ENCODE measurements around the gene GUCD1.

Gene GUCD1

DNA sequence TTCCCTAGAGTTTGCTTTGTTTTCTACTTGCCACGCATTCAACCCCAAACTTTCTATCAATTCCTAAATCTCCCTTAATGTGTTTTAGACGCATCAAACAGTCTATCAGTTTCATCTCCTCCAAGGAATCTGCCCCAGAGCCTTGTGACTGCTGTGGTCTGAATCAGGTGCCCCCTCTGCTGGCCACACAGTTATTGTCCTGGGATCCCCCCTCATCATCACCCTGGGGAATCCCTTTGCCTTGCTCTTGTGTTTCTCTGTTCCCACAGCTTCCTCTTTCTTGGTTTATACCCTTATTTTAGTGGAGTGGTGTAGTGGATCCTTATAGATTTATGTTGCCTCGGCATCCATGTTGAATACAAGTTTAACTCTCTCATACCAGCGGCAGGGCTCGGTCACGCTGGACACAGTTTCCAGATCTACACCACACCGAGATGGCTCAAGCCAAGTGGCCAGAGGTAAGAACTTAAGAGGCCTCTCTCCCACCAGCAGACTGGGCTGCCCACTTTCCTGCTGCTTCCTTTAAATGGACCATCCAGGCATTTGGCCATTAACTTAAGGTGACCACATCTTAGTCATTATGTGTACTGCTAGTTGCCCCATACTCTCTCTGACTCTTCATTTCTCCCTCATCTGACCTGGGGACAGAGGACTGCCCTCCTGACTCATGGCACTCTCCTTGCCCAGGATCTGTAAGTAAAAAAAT, 51.6 kb downstream of the GUCD1 start:
- peak; percentile 88 for DNase-seq (ENCODE audit: low spot score)

DNA sequence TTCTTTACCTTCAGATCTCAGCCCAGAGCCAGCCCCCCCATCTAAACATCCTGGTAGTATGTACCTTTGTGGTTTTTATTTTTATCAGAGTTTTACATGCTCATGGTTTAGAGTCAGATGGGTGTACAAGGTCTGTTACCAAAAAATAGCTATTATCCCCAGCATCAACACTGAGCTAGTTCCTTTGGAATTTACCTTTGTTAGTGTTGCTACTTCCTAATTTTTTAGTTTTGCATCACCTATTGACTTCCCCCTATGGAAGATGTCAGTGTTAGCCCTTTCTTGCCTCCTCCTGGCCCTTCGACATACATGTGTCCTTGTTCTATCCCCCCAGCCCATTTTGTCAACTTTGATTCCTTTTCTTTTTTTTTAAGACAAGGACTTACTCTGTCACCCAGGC, 52.4 kb downstream of the GUCD1 start:
- no peak for DNase-seq (ENCODE audit: low spot score)

DNA sequence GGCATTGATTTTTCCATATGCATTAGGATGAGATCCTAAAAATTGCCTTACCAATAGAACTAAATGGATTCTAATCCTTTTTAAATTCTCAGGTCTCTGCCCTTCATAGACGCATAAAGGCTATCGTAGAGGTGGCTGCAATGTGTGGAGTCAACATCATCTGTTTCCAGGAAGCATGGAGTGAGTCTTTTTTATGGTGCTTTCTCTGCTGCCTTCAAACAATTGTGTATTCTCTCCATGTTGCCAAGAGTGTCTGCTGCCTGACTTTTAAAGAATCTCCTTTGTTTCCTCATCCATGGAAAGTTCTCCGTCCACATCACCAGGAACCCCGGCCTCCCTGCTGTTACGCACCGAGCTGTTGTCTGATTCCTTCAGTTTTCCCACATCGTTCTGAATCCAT, 52.9 kb downstream of the GUCD1 start:
- DNase-seq (ENCODE audit: low spot score): no peak

DNA sequence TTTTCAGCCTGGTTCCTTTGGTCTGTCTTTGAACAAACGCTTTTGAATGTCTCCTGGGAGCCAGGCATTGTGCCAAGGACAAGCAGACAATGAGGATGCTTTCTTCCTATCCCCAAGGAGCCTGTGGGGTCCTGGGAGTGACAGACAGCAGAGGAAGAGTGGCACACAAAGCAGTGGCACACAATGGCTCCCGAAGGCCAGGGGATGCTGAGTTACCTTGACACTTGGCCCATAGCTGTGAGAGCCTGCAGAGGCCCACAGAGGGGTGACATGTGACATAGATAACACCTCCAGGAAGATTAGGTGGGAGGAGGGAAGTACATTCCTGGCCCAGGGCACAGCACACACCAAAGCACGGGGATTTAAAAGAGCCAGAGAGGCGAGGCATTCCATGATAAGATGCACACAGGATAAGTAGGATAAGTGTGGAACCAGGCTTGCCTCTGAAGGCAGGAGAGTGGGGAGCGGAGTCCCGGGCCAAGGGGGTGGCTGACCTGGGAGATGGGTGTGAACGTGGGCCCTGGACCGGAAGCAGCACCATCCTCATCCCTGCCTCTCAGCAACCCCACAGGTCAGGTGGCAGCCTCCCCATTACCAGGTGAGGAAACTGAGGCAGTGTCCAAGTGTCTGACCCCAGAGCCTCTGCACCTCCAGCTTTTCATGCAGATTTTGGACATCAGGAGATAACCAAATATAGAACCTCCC, 53.5 kb downstream of the GUCD1 start:
- no peak for DNase-seq (ENCODE audit: low spot score)

DNA sequence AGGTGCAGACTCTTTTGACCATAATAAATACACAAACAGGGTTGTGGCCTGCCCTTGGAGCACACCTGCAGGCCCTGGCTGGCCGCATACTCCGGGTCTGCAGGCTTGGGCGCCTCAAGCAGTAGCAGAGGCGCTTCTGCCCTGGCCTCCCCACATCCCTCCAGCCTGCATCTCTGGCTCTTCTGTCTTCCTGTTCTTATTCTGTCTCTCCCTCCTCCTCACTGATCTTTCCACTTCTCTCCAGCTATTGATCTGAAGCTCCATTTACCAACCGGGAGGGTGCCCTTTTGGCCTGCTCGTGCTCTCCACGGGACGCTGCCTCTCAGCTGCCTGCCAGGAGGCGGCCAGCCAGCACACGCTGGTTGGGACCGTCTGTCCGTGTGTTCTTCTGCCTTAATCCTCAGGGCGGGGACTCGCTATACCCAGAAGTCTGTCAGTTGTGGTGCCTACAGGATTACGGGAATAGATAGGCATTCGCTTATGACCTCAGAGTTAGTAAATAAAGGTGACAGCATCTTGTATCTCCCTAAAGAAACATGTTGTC, 54.6 kb downstream of the GUCD1 start:
- DNase-seq (ENCODE audit: low spot score): peak; percentile 64

DNA sequence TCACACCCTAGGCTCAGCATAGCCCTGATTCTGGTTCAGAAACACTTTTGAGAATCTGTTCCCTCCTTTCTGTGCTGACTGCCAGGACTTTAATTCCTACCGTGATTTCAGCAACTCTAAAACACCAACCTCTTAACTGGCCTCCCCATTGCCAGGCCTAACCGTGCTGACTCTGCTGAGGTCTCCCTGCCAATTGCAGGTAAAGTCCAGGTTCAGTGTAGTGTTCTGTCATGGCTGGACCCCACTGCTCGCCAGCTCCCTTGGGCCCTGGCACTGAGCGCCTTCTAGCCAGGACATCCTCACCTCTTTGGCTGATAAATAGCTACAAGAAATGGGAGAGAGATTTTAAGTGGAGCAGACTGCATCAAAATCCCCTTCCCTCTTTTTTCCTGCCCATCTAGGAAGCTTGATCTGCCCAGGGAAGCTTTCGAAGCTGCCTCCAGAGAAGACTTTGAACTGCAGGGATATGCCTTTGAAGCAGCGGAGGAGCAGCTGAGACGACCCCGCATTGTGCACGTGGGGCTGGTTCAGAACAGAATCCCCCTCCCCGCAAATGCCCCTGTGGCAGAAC, 55.1 kb downstream of the GUCD1 start:
- no peak for DNase-seq (ENCODE audit: low spot score)

DNA sequence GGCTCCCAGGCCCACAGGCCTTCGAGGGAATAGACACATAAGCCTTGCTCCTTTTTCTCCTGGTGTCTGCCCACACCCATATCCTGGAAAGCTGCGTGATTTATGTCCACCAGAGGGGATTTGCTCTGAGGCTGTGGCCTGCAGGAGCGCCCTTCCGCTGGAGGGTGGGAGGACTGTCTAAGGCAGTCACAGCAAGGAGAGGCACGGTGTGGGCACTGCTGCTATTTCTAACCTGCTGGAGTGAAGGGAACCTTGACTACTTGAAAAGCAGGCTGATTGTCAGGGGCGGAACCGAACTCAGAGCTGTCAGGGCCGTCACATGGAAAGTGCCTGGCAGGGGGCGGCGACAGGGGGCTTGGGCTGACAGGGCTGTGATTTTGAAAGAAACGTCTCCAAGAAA, 56.1 kb downstream of the GUCD1 start:
- no peak for DNase-seq (ENCODE audit: low spot score)

DNA sequence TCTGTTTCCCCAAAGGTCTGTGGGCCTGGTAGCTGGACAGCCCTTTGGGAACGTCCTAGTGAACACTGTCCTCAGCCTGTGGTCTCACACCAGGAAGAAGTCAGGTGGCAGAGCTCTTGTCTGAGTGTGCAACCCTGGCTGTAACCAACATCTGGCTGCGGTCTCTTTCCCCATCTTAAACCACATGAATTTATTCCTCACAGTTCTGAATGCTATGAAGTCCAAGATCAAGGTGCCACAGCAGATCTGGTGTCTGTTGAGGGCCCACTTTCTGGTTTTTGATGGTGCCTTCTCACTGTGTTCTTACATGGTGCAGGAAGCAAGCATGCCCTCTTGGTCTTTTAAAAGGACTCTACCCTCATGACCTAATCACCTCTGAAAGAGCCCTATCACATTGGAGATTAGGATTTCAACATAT, 57.1 kb downstream of the GUCD1 start:
- DNase-seq (ENCODE audit: low spot score): peak; percentile 31

DNA sequence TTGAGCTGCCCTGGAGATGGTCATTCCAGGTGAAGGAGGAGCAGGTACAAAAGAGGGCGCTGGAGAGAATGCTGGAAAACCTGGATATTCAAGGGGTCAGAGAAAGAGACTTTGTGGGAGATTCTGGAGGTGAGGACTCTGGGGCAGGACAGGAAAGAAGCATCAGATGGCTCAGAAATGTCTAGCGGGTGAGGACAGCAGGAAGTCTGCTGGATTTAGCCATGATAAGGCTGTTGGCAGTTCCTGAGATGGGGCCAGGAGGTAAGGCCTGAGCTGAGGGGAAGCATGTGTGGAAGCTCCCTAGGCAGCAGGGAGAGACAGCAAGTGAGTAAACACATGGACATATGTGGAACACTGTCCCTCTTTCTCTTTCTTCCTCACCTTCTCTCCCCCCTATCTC, 58.3 kb downstream of the GUCD1 start:
- DNase-seq (ENCODE audit: low spot score): no peak

DNA sequence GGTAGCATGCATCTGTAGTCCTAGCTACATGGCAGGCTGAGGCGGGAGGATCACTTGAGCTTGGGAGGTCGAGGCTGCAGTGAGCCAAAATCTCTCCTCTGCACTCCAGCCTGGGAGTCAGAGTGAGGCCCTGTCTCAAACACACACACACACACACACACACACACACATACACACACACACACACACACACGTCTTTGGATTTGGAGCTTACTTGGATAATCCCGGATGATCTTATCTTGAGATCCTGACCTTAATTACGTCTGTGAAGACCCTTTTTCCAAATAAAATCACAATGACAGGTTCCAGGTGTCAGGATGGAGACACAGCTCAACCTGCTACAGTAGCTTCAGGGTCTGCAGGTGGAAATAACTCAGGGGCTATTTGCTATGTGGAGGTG, 58.7 kb downstream of the GUCD1 start:
- DNase-seq (ENCODE audit: low spot score): no peak

DNA sequence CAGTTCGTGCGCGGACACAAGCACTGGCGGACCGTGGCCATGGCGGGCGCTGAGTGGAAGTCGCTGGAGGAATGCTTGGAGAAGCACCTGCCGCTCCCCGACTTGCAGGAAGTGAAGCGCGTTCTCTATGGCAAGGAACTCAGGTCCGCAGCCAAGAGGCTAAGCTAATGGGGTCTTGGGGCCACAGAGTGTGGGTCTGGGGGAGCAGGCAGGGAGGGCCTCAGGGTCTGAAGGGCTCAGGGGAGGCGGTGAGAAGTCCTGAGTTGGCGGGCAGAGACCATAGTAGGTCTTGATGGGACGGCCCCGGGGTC, 59.6 kb downstream of the GUCD1 start:
- no peak for DNase-seq (ENCODE audit: low spot score)

DNA sequence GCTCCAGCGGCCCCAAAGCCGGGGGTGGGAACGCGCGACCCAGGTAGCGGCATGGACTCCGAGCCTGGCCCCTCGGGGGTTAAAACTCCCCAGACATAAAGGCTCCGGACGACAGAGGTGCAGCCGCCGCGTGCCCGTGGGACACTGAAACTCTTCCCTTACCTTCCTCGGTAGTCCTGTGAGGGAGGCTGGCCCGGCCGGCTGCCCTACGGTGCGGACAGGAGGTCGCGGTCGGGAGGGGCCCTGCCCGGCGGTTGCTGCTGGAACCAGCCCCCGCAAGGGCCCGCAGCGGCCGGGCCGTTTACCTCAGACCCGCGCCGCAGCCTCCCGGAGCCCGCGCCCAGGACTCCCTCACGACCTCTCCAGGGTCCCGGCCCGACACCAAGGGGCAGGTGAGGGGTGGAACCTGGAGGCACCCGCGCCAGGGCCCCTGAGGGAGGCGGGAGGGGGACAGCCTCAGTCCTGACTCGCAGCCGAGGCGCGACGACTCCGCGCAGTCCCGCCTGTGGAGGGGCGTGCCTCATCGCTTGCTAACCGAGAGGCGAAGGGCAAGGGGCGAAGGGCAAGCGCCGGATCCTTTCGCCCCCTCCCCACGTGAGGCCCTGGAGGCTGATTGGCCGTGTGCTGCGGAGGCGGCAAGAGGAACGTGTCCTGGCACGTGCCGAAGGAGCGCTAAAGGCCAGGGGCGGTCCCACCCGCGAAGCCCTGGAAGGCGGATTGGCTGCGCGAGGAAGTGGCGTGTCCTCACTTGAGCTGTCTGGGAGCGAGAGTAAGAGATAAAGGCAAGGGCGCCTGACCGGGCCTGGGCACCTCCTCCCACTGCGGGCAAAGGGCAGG, 60.2 kb downstream of the GUCD1 start, which contains the start of gene UPB1:
Gene UPB1 (plus strand): TSS at position 805 of the 837 bp plus-strand sequence. CDS start 72 bp downstream, outside the sequence.
- DNase-seq (ENCODE audit: low spot score): no peak

DNA sequence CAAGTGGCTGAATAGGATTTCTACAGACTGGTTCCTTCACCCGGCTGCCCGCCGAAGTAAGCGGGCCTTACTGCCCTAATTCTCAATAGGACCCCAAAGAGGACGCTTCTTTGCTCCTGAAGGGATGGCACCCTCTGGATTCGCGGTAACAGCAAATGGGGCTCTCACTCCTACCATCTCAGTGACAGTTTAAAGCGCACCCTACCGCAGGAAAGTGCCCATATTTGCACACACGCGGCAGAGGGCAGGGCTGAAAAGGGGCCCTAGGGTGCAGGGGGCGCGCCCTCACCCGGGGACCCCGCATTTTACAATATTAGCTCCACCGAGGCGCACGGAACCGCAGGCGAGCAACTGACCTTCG, 60.8 kb downstream of the GUCD1 start:
- no peak for DNase-seq (ENCODE audit: low spot score)

DNA sequence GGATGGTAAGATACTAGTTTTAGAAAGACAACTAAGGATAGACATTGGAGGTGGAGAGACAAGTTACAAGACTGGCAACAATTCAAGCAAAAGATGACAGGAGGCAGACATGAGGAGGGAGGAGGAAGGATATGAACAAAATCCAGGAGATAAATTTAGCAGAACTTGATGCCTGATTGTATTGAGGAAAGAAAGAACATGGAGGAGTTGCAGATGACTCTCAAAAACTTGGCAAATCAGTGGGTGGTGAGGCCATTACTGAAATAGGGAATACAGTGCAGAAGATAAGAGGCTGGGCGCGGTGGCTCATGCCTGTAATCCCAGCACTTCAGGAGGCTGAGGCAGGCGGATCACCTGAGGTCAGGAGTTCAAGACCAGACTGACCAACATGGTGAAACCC, 62.5 kb downstream of the GUCD1 start:
- DNase-seq (ENCODE audit: low spot score): no peak
